Lung microvascular endothelial cell (primary cell): ENCODE results near the gene TMEM132D. TPM values are rescaled to one million over a fixed set of nuclear protein-coding genes. Genes with fewer than 3 reads are reported as not detected.
A peak's percentile ranks its signal among the peaks of the same experiment; 100 is the strongest.

Experiments used
- DNase-seq, 2 donors: peaks; one replicate each; pipeline versions ENCODE4 v3.0.0 to v3.0.0-alpha.2; 2010; ENCODE audit warnings: low read depth in 2 of 2
- total RNA-seq: library from RNA; depleted of rRNA; stranded (reverse); fragments of >200 nt; gene quantifications from 2 replicates; pipeline ENCODE4 v1.2.1, GENCODE V29; 2014

Gene TMEM132D
- total RNA-seq, 1 donor from 2014 or later: not detected

- DNase-seq: no peak
These were observed 238.4 kb downstream of the TMEM132D start for GRCh38 chr12:129665414-129665813.

GRCh38 chr12:129662234-129662633, 241.6 kb downstream of the TMEM132D start:
- no peak for DNase-seq

GRCh38 chr12:129660946-129661345, 242.9 kb downstream of the TMEM132D start:
- DNase-seq: no peak

DNA sequence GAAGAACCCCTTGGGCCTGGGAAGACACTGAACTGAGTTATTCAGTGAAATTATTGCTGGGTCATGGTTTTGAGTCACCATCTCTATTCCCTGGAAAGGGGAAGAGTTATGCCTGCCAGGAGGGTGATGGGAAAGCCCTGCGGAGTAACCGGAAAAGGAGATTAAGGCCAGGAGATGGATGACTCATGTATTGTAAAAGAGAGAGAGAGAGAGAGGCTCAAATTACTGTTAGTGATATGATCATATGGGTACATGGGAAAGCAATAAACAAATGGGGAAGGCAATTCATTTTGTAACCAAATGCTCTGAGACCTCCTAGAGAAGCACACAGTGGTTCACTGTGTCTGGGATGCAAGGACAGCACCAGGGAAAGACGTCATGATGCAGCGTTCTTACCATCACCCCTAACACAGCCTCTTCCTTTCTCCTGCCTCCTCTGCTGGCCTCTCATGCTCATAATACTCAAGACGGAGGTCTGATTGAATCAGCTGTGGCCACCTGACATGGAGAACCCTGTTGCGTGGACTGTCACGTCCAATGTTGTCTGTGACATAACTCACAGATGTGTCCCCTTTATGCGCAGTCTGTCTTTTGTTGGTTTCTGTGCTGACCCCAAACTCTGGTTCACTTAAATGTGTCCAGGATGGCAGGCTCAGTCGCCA, 243.7 kb downstream of the TMEM132D start:
- peak in 1 of 2 donors; percentile 1 for DNase-seq

GRCh38 chr12:129657179-129657578, 246.6 kb downstream of the TMEM132D start:
- no peak for DNase-seq

DNA sequence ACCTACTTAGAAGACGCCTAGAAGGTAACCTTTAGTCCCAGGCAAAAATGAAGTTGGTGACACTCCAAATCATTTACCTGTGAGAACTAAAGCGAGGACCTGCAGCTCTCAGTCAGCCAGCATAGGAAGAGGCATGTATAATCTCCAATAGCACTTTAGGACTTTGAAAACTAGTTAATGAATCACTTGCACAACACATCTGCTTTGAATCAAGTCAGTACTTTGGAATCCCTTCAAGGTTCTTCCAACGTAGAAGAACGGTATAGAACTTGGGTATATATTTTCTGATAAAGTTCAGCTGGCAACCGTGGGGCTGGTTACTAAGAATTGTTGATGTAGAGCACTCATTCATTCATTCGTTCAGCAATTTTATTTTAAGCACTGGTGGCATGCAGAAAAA, 251.9 kb downstream of the TMEM132D start:
- no peak for DNase-seq

- no peak for DNase-seq
These were observed 261.9 kb downstream of the TMEM132D start for GRCh38 chr12:129641926-129642325.

- no peak for DNase-seq
These were observed 268.7 kb downstream of the TMEM132D start for GRCh38 chr12:129635021-129635685.

- no peak for DNase-seq
These were observed 272.5 kb downstream of the TMEM132D start for GRCh38 chr12:129631316-129631715.

- no peak for DNase-seq
These were observed 273.9 kb downstream of the TMEM132D start for GRCh38 chr12:129629901-129630300.

GRCh38 chr12:129622566-129622965, 281.3 kb downstream of the TMEM132D start:
- DNase-seq: no peak

- DNase-seq: no peak
These were observed 284.6 kb downstream of the TMEM132D start for GRCh38 chr12:129619271-129619670.

DNA sequence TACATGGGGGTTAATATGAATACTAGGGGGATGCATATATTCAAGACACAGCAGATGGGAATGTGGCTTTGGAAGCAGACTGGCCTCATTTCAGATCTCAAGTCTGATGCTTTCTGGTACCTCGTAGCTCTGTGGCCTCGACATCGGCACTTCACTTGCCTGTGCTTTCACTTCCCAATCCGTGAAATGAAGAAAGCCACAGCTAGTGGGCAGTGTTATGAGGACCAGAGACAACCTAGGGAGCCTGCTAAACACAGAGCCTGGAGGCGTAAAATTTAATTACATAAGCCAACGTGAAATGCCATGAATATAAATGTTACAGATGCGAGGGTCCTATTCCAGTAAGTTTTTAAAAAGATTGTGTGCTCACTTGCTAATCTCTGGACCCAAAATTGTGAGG, 286.0 kb downstream of the TMEM132D start:
- no peak for DNase-seq

GRCh38 chr12:129615001-129615400, 288.8 kb downstream of the TMEM132D start:
- no peak for DNase-seq

- no peak for DNase-seq
These were observed 289.5 kb downstream of the TMEM132D start for GRCh38 chr12:129614221-129614885.

GRCh38 chr12:129613314-129613713, 290.5 kb downstream of the TMEM132D start:
- DNase-seq: no peak

DNA sequence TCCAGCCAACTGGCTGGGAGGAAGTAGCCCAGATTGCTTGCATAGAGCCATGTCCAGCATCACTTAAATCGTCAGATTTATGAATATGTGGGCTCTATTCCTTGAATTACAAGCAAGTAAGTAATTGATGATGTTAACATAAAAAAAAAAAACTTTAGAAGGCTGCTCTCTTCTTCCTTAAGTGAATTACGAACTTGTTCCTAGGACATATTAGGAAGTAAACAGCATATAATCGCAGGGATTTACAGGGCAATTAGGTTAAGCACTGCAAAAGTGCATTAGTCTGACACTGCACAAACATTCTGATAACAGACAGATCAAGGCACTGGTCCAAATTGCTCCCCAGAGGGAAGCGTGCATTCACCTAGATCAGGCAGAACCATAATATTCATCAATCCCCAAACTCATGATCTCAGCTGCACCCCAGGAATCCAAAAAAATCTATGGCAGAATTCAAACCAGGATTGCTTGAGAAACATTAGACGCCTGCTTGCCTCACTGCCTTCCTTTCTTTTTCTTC, 293.2 kb downstream of the TMEM132D start:
- no peak for DNase-seq

GRCh38 chr12:129607756-129608155, 296.1 kb downstream of the TMEM132D start:
- DNase-seq: no peak

DNA sequence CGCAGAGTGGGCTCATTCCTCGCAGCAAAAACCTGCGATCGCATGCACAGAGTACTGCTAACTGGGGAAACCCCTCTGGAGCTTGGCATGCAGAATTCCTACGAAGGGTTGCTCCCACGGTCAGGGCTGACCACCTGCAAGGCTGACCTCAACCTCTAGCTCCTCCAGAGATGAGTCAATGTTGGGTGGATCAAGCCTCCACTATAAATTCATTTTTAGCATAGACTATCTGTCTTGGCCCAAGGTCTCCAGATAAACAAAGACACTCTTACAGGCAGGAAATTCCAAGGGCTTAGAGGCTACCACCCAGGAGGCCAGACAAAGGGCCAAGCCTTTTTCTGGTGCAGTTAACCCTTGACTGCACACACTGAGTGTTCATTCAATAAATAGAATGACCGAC, 296.5 kb downstream of the TMEM132D start:
- DNase-seq: no peak

- DNase-seq: no peak
These were observed 297.6 kb downstream of the TMEM132D start for GRCh38 chr12:129606239-129606638.

- DNase-seq: no peak
These were observed 298.2 kb downstream of the TMEM132D start for GRCh38 chr12:129605666-129606065.

GRCh38 chr12:129604506-129604905, 299.3 kb downstream of the TMEM132D start:
- DNase-seq: no peak

- no peak for DNase-seq
These were observed 304.4 kb downstream of the TMEM132D start for GRCh38 chr12:129599406-129599805.
